ENCODE measurements around the gene ADCY3.
"Not testable (repeated sequence)": the region's sequence is repeated elsewhere in the genome, so short reads cannot be mapped to it uniquely, and the experiment has no call there.

The ADCY3 gene

GRCh38 chr2:24844023-24844685 is 75.9 kb downstream of the ADCY3 start:
- no peak for DNase-seq (ENCODE audit: low read depth)

GRCh38 chr2:24843330-24843860 is 76.6 kb downstream of the ADCY3 start:
- DNase-seq (ENCODE audit: low read depth): no peak

- no peak for DNase-seq (ENCODE audit: low read depth)
Measured at GRCh38 chr2:24842081-24843050, 77.7 kb downstream of the ADCY3 start.

- no peak for DNase-seq (ENCODE audit: low read depth)
Measured at GRCh38 chr2:24840962-24841945, 78.8 kb downstream of the ADCY3 start.

- no peak for DNase-seq (ENCODE audit: low read depth)
Measured at GRCh38 chr2:24840164-24840869, 79.7 kb downstream of the ADCY3 start.

- no peak for DNase-seq (ENCODE audit: low read depth)
Measured at GRCh38 chr2:24839729-24840128, 80.3 kb downstream of the ADCY3 start.

GRCh38 chr2:24838541-24838940 is 81.5 kb downstream of the ADCY3 start:
- no peak for DNase-seq (ENCODE audit: low read depth)

GRCh38 chr2:24837996-24838513 is 82.0 kb downstream of the ADCY3 start:
- DNase-seq (ENCODE audit: low read depth): no peak

- no peak for DNase-seq (ENCODE audit: low read depth)
Measured at GRCh38 chr2:24836706-24837105, 83.3 kb downstream of the ADCY3 start.

GRCh38 chr2:24836206-24836605 is 83.8 kb downstream of the ADCY3 start:
- no peak for DNase-seq (ENCODE audit: low read depth)

- DNase-seq (ENCODE audit: low read depth): not testable (repeated sequence)
Measured at GRCh38 chr2:24835411-24835810, 84.6 kb downstream of the ADCY3 start.

GRCh38 chr2:24834733-24835395 is 85.2 kb downstream of the ADCY3 start:
- DNase-seq (ENCODE audit: low read depth): no peak

GRCh38 chr2:24833821-24834732 is 86.0 kb downstream of the ADCY3 start:
- DNase-seq (ENCODE audit: low read depth): no peak

GRCh38 chr2:24832931-24833701 is 86.9 kb downstream of the ADCY3 start:
- no peak for DNase-seq (ENCODE audit: low read depth)

- no peak for DNase-seq (ENCODE audit: low read depth)
Measured at GRCh38 chr2:24832521-24832920, 87.5 kb downstream of the ADCY3 start.

GRCh38 chr2:24832073-24832461 is 88.0 kb downstream of the ADCY3 start:
- DNase-seq (ENCODE audit: low read depth): no peak

GRCh38 chr2:24831221-24832072 is 88.6 kb downstream of the ADCY3 start:
- DNase-seq (ENCODE audit: low read depth): no peak

Data from HS-5 (cell line).